ENCODE results near the gene LRP8.

Gene LRP8

DNA sequence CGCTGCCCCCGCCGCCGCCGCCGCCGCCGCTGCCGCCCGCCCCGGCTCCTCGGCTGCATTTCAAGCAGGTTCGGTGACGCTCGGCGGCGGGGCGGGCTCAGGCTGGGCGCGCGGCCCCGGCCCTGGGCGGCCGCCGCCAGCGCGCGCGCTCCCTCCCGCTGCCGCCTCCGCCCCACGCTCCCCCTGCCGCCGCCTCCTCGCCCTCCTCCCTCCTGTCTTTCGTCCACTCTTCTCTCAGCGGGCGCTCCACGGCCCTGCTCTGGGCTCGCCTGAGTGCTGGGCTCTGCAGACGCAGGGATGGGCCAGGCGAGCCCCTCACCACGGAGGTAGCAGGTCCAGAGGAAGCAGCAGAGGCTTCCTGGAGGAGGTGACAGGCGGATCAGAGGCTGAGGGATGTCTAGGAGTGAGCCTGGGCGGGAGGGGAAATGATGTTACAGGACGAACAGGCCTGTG is at the start of gene LRP8:
TSS of gene LRP8 (minus strand) at position 62 of the 453 bp plus-strand sequence. CDS start 158 bp downstream, outside the sequence.
- DNase-seq, result peak; percentile 83

DNA sequence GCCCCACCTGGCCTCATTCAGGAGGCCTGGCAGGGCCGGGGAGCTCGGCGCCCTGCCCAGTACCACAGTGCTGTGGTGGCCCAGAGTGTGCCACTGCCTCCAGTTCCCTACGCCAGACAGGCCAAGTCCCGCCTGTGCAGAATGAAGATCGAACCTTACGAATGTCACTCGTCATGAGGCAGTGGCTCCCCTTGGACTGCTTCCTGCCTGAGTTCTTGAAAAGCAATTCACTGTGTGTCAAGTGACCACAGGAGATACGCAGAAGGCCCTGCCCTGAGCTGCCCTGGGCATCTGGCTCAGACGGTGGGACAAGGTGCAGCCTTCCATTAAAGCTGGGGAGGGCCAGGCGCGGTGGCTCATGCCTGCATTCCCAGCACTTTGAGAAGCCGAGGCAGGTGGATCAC is 49.6 kb upstream of the LRP8 start:
- no peak for DNase-seq

DNA sequence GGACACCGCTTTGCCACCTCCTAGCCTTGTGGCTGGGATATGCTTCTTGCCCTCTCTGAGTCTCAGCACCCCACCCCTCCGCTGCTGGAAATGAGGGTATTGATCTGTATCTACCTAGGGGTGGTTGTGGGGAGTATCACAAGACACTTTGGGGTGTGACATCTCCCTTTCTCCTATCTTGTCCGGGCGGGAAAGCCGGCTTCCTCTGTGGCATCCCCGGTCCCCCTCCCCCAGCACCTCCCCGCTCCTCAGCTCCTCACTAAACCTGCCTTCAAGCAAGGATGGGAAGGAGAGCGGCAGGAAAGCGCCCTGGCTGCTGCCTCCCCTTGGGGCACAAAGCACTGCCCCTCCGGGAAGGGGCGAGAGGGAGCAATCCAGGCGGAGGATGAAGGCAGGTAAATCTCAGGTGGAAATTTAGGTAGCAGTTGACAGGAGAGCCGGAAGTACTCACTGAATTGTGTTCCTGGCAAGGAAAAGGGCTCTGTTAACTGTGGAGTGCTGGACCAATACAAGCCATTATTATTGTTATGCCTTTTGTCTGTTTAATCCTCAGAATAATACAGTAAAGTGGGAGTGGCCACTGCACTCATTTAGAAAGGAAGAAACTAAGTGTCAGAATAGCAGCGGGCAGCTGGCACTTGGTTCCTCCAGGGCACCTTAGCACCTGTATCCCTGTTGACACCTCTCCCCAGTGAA is 49.0 kb upstream of the LRP8 start:
- no peak for DNase-seq

DNA sequence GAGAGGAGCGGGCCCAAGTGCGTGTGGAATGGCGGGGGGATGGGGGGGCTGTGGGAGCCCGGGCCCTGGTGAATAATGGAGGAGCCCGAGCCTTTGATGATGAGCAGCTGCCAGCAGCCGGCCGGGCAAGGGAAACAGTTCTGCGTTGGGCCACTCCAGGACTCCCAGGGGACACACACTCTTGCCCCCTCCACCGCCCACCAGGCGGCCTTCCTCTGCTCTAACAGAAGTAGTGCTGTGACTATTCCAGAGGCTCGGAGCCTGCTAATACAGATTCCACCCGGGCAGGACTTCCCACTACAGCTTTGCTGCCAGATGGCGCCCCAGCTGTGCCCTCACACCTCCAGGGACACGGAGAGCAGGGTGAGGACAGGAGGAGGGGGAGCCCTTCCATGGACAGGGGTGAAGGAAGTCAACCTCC is 48.2 kb upstream of the LRP8 start:
- DNase-seq, result no peak

DNA sequence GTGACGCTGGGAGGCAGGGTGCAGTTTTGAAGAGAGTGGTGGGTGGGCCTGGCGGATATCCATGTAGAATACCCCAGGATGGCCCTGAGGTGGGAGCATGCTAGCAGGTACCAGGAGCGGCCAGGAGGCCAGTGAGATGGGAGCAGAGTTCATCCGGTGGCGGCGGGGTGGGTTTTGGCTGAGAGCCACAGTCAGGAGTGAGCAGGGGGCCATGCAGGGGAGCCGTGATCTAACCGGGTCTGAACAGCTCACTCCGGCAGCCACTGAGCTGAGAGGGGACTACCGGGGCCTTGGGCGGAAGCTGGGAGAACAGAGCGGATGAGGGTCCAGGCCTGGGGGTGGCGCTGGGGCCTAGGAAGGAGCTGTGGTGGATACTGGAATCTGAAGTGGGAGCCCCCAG is 47.6 kb upstream of the LRP8 start:
- no peak for DNase-seq

DNA sequence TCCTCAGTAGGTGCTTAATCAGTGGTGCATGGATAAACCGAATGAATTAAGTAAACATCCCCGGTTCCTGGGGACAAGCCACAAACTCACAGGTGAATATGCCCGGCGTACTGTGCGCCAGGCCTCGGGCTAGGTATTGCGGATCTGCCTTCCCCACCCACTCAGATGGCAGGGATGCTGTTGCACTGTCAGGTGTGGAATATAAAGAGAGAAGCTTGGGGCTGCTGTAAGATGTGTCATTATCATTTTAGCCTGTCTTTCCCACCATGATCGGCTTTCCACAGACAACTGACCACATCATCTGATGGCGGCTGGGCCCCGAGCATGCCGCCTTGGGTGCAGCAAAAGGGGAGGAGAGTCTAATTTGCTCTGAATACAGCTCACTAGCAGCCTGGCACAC is 45.4 kb upstream of the LRP8 start:
- DNase-seq, result no peak

DNA sequence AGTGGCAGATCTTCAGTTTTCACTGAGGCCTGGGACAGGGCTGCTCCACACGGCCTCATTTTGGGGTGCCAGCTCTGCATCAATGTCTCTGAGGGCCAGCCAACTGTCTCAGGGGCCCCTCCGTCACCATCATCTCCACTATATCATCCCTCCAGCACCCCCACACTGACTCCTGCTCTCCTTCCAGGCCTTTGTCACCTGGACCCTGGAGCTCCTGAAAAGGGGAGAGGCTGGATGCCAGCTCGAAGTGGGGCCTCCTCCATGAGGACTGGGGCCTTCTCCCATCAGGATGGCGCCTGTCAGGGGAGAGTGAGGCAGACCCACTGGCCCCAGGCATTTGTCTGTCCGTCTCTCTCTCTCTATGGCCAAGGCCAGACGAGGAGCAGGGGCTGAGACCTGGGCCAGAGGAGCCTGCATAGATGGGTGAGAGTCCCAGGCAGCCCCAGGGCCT is 44.7 kb upstream of the LRP8 start:
- DNase-seq, result peak; percentile 1

DNA sequence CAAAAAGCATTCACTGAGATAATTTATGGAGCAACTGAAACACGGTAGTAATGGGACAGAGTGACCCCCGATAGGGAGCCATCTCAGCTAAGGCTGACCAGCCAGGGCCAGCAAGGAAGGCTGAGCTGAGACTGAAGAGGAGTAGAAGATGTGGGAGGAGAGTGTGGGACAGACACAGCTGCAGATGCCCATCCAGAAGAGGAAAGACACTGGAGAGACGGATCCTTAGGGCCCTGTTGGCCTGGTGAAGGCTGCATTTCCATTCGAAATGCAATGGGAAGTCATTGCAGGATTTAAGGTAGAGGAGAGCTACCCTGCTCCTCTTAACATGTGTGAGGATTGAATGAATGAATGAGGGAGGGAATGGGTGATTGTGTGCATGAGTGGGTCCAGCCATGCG is 44.0 kb upstream of the LRP8 start:
- no peak for DNase-seq

DNA sequence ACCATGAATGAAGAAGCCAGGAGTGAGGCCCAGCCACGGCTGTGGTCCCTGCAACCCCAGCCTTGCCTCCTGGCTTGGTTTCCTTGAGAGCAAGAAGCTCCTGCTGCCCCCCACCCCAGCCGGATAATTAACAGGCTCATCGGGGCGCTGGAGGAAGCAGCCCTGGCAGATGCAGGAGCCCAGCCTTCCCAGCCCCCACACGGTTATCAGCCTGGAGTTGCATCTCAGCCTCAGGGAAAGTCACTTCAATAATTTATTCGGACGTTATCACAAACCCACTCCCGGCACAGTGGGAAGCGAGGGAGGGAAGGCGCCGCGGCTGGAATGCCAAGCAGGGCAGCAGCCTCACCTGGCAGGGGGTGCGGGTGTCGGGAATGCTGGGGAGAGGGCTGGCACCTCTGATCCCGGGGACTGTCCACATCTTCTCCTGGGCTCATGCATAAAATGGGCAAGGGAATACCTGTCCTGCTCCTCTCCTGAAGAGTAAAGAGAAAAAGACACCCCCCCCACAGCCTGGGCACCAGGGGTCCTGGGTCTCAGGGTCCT is 43.3 kb upstream of the LRP8 start:
- DNase-seq, result peak; percentile 2

DNA sequence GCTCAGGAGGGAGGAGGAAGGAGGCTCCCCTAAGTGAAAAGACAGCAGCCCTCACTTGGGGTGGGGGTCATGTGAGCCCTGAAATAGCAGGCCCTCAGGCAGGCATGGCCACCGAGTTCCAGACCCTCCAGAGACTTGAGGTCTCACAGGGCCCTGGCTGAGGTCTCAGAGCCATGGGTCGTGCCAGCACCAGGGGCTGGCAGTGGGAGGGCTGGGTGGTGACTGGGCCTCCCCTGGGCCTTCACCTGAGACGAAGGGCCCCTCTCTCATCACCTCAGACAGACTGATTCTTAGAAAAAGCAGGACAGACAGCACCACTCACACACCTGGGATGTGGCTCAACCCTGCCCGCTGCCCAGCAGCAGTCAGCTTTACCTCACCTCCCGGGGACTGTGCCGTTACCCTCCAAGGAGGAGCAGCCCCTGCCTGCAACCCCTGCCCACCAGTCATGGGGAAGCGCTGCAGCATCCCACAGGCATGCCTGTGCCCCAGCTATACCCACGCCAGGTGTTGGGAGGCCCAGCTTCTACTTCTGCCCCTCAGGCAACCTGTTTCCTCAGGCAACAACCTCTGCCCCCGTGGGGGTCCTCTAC is 42.6 kb upstream of the LRP8 start:
- no peak for DNase-seq

DNA sequence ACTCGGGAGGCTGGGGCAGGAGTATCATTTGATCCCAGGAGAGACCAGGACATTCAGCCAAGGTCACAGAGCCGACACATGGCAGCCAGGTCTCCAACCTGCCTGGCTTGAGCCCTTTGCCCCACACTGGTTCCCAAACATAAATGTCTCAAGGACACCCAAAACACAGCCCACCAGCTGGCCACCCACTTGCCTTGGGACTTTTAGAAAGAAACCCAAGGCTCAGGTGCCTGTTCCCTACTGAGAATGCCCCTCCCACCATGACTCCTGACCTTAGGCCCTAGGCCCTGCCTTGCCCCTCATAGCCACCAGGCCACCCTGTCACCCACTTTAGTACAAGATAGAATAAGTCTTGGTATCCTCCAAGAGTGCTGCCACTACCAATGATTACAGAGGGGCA is 41.9 kb upstream of the LRP8 start:
- no peak for DNase-seq

DNA sequence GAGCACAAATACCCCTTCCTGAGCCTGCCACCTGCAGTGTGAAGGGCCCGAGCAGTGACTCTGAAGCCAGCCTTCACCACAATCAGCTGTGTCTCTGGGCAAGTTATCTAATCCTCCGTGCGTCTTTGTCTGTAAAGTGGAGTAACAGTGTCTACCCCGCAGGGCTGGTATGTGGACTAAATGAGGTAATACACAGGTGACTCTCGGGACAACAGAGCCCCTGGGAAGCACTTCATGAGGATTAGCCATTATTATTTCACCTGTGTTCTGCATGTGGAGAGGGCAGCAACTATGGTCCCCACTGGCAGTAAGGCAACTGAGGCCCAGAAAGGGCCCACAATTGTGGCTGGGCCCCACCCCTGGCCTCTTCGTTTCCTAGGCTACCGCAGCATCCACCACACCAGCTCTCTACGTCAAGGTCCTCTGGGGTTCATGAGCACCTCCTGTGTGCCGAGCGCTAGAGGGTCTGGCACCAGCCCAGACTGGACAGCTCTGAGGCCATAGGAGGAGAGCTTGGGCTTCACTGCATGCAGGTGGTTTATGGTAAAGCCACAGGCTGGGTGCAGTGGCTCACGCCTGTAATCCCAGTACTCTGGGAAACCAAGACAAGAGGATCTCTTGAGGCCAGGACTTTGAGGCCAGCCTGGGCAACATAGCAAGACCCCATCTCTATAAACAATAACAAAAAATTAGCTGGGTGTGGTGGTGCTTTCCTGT is 41.3 kb upstream of the LRP8 start:
- DNase-seq, result no peak

DNA sequence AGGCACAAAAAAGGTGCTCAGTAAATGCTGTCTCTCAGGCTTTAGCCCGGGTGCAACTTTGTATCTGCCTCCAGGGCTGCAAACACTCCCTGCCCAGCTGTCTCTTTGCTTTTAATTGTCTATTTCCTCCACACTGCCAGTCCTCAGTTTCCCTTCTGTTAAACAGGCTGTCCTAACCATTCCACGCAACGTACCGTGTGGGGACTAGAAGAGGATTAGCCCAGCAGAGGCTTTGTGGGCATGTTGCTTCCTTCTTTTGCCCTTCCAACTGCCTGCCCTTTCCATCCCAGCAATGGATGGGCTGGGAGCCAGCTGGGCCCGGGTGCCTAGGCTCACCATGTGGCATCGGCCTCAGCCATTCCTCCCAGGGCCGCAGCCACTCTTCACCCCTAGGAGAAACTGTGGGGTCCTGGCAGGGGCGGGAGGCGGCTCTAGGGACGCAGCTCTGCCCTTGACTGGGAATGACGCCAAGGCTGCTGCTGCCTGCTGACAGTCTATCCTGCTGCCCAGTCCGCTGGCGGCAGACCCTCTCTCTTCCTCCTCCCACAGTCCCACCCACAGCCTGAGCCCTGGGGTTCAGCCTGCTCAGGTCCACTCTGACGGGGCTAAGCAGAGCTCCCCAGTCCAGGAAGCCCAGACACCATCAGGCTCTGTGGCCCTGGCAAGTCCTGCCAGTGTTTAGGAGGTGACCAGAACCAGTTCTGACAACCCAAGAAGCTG is 40.6 kb upstream of the LRP8 start:
- DNase-seq, result no peak

DNA sequence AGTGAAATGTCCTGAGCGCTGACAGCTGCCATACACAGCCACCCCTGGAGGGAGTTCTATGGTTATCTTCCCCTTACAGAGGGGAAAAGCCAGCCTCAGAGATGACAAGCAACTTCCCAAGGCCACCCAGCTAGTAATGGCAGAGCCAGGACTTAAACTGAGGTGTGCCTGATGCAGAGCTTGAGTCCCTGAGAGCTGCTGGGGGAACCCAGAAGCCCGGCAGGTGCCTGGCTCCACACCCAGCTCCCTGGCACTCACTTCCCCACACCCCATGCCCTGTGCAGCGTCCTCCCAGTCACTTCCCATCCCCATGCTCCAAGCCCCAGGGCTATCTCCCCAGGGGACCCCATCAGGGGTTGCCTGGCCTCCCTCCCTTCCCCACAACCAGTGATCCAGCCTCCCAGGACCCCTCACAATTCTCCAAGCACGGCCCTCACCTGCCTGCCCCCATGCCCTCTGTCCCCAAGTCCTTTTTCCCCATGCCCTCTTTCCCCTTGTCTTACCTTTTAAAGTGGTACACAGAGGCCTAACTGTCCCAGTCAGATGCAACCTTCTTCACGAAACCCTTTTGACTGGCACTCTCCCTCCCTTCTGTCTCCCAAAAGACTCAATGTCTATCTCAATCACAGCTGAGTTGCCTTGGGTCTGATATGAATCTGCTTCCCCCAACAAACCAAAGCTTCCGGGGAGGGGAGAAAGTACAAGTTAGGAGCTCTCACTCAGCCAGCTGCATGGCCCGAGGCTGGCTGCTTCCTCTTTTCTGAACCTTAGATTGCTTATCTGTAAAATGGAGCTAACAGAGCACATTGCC is 39.8 kb upstream of the LRP8 start:
- peak; percentile 22 for DNase-seq

DNA sequence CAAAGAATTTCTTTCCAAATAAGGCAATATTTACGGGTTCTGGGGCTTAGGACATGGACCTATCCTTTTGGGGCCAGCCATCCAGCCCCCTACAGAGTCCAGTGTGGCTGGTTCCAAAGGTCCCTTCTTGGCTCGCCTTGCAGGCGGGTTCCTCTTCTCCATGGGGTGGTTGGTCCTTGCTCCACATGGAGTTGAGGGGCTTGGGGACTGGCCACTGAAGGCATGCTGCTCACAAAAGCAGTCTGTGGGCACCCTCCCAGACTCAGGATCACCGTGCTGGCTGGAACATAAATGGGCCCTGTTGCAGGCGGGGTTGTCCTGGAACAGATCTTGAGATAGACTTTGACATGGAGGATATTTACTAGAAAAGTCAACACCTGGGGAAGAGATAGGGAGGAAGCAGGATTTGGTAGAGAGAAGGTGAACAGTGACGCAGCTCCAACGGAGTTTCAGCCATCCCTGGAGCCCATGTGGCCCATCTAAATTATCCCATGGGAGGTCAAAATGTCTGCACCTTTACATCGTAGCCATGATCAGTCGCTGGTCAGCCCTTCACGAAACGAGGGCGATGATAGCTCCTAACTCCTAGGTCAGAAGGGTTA is 39.1 kb upstream of the LRP8 start:
- DNase-seq, result no peak

DNA sequence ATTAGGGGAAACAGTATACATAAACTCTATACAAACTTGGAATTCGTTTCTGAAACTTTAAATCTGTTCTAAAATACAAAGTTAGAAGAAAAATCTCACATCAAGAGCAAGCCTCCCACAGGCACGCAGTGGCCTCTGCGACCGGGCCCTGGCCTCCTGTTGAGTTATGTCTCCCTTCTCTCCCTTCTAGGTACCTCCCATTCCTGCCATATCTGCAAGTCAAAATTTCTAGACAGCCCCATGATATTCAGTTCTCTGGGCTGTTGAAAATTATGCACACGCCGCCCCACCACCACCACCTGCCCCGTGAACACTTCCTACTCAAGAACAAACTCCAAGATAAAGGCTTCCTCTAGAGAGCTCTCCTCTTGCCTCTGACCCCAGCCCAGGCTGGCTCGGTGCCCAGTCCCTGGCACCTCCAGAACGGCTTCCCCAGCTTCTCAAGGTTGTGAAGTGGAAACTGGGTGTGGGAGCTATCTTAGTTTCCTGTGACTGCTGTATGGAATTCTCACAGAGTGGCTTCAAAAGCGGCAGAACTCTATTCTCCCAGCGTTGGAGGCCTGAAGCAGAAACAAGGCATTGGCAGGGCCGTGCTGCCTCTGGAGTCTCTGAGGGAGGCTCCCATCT is 37.7 kb upstream of the LRP8 start:
- no peak for DNase-seq

DNA sequence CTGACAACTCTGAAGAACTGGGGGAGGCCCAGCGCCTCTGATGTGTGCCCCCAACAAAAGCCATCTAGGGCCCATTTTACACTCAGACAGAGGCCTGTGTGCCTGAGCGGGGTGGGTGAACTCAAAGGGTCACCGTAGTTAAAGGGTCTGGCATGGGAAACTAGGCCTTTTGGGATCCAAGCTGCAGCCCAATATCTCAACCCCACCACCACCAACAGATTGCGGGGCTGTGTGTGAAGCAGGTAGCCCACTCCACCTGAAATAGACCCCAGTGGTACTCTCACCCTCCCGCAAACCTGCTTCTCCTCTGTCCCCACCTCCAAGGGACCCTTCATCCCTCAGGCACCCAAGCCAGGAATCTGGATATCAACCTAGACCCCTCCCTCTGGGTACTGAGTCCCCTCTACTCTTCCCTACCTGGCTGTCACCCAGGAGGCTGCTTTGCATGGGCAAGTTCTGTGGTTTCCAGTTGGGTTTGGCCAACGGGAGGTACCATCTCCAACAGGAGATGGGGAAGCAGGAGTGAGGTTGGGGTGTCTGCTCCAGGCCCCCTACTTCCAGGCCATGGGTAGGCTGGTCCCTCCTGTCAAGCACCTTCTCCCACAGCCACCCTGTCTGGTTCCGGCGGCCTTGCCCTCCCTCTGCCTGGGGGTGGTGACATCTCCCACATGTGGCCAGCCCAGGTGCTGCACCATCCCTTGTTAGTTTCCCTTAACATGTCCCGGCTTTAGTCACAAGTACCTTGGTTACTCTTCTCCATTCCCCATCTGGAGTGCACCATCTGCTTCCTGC is 35.2 kb upstream of the LRP8 start:
- DNase-seq, result no peak

DNA sequence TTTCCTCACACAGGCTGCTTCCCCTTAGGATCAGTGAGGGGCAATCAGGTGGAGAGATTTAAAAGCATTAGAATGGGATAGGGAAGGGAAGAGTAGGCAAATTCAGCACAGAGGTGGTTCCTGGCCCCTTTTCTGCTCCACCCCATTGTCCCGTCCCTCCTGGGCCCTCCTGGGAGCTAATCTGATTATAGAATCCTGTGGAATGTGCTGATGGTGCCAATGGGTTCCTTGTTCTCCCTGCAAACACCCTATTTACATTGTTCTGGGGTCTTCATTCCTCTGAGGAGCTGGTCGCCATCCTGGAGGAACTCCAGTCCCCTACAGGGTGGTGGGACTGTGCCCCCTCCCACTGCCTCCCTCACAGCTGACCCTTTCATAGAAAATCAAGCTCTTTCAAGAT is 34.4 kb upstream of the LRP8 start:
- DNase-seq, result no peak

DNA sequence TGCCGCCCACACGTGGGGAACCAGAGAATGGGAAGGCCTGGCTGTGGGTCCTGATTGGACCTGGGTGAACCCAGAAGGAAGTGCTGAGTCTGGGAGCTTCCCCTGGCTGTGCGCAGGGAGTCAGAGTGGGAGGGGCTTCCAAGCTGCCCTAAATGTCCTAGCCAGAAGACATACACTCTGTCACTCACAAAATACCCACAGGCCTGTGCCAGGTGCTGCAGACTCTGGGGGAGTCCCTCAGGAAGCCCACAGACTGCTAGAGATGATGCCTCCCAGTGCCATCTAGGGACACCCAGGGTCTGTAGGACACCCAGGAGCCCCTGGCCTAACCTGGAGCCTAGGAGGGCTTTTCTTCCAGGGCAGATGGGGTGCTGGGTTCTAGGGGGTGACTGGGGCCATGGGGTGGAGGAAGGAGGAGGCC is 33.7 kb upstream of the LRP8 start:
- no peak for DNase-seq

DNA sequence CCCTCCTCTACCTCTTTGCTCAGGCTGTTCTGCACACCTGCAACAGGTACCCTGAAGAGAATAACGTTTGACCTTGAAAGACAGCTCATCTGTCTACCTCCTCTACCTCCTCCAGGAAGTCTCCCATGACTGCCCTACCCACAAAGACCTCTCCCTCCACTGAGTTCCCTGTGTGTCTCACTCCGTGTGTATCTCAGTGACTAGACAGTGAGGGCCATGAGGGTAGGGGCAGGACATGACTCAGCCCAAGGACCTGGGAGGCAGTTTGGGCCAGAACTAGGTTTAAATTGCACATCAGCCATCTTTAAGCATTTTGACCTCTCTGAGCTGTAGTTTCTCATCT is 32.0 kb upstream of the LRP8 start:
- no peak for DNase-seq

Data from stimulated activated CD4-positive, alpha-beta T cell treated with anti-CD3 and anti-CD28 coated beads, Interleukin-4, amount 100 ng/mL, for 24 hours (primary cell).